ENCODE data around the gene FGF14.

DNA sequence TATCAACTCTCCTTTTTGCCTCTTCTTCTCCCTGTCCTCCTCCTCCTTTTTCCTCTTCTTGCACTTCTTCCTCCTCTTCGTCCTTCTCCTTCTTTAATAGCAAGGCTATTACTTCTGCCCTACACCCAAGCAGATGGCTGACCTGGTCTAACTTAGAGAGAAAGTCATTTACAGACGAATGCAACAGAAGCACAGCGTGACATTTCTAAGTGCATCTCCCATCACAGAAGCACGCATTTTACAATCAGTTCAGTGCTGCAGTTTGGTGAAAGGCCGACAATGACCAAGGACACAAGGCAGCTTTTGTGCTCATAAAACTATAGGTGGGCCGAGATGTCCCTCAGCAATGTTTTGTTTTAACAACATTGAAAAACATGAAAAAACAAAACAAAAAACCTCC, 231.5 kb downstream of the FGF14 start:
- TF ChIP-seq, protein P1, sequence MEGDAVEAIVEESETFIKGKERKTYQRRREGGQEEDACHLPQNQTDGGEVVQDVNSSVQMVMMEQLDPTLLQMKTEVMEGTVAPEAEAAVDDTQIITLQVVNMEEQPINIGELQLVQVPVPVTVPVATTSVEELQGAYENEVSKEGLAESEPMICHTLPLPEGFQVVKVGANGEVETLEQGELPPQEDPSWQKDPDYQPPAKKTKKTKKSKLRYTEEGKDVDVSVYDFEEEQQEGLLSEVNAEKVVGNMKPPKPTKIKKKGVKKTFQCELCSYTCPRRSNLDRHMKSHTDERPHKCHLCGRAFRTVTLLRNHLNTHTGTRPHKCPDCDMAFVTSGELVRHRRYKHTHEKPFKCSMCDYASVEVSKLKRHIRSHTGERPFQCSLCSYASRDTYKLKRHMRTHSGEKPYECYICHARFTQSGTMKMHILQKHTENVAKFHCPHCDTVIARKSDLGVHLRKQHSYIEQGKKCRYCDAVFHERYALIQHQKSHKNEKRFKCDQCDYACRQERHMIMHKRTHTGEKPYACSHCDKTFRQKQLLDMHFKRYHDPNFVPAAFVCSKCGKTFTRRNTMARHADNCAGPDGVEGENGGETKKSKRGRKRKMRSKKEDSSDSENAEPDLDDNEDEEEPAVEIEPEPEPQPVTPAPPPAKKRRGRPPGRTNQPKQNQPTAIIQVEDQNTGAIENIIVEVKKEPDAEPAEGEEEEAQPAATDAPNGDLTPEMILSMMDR (IDR thresholded peaks at IDR 0.05): no peak
- TF ChIP-seq POLR2A (IDR thresholded peaks at IDR 0.05): no peak
